ENCODE measurements around the gene MLLT10.

The MLLT10 gene

DNA sequence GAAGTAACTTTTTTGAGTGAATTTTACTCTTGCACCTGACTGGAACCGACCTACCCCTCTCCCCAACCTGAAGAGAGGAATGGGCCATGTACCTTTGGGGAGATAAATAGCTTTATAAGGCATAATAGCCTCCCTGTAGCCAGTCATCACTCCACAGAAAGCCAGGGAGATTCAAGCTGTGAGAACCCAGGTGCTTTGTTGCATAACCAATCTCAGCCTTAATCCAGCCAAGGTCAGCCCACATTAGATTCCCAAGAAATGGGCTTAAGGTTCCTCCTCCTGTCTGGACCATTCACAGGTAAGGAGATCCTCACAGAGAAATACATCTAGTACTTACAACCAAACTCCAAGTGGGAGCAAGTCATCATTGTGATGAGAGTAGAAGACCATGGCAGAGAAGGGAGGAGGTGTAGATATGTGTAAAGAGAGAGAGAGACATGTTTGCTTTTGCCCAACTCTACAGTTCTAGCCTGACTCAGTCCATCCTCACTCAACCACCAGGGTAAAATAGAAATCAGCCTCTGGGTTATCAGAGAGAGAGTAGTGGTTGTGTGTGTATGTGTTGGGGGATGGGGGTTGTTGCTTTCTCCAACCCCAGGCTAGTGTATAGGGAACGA, 32.2 kb upstream of the MLLT10 start:
- DNase-seq (ENCODE audit: low read depth), result no peak

DNA sequence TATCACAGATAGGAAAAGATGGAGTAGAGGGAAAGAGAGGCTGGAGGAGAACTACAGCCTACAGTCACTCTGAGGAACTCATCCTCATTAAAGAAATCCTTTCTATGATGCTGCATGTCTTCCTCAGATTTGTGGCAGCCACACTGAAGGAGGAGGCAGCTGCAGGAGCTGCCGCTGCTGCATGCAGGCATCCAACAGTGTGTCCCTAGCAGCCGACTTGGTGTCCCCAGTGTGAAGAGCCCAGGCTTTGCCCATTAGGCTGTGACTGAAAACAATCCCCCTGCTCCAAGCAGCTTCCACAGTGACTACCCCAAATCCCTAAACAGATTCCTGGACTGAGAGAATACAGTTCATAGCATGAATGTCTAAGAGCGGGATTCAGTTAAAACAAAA, 31.7 kb upstream of the MLLT10 start:
- no peak for DNase-seq (ENCODE audit: low read depth)

DNA sequence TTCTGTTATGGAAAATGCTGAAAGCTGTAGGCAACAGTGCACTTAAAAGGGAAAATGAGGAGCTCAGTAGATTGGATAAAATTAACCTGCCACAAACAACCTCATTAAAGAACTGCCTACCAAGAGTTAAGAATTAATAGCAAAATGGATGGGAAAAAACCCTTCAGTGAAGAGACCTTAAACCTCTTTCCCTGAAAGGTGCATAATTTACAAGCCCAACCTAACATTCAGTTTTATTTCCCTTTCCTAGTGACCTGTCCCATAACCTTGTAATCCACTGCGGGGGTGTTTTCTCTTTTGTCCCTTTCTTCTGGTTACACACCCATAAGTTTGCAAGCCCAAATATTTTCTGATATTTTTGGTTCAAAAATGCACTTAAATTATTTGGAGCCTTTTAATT, 30.5 kb upstream of the MLLT10 start:
- no peak for DNase-seq (ENCODE audit: low read depth)

DNA sequence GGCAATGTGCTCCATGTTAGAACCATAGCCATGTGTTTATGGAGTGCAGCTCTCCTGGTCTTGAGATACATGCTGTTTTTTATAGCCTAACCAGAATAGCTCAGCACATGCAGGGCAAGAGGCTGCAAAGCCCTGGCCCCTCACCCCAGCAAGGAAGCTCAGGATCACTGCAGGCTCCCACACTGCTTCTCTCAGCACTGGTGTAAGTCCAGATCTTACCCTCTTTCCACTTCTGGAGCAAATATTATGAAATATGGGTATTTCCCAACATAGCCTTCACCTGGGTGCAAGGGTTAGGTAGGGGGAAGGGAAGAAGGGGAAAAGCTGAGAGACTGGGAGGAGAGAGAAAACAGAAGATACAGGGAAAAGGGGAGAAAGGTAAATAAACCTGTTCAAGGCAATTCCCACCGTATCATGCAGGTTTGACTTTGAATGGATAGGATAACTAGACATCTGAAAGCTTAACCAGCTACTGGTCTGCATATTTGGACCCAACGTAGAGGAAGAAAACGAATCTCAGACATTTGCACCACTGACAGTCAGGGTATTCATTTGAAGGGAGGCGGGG, 28.2 kb upstream of the MLLT10 start:
- DNase-seq (ENCODE audit: low read depth), result no peak

DNA sequence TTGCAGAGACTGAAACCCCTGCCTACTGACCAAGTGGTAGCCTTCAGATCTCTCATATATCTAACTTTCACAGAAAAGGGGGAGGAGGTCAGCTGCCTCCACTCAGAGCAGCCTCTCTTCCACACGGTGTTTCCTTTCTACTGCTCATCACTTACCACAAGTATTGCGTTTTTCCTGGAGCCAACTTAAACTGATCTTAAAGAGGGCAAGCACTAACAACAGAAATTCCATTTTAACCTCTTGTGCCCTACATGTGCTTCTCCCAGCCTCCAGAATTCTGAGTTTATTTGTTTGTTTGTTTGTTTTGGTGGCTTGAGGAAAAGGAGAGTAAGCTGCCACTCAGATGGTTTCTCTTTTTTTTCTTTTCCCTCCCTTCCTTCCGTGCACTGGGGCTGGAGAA, 27.7 kb upstream of the MLLT10 start:
- no peak for DNase-seq (ENCODE audit: low read depth)

DNA sequence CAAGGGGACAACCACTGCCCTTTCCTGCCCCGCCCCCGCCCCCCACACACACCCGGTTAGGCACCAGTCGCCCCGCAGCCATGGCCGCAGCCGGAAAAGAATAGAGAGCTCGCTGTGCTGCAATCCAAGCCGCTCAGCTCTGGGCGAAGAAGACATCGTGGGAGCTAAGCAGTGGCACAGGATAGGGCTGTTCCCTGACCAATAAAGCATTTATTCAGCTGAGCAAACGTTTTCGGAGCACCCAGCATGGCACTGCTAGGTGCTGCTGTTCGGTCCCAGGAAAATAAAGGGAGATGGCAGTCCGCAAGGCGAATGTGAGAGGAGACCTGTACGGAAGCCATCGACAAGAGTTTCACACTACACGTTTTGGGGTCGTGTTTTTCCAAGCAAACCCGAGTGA, 26.9 kb upstream of the MLLT10 start:
- DNase-seq (ENCODE audit: low read depth), result no peak

DNA sequence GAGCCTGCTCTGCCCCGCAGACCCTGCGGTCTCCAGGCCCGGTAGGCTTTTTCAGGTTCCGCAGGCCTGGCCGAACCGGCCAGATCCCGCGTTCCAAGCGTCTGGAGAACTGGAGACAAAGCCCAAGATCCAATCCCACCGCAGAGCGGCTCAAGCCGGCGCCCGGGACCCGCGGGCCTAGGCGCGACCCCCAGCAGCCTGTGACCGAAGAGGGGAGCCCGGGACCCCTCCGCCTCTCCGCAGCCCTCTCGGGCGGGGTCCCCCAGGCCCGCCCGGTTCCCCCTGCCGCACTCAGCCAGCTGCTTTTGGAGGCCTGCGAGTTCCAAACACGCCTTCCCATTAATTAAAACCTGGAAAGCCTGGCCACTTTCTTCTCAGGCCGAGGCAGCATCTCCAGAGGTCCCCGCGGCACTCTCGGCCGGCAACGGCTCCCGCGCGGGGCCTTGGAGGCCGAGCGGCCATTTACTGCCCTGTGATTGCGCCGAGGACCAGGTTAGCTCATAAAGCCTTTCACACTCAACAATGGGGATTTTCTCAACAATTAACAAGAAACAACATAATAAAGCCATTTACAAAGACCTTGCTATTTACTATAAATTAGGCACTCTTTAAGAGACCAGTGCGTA, 25.2 kb upstream of the MLLT10 start:
- DNase-seq (ENCODE audit: low read depth), result no peak

DNA sequence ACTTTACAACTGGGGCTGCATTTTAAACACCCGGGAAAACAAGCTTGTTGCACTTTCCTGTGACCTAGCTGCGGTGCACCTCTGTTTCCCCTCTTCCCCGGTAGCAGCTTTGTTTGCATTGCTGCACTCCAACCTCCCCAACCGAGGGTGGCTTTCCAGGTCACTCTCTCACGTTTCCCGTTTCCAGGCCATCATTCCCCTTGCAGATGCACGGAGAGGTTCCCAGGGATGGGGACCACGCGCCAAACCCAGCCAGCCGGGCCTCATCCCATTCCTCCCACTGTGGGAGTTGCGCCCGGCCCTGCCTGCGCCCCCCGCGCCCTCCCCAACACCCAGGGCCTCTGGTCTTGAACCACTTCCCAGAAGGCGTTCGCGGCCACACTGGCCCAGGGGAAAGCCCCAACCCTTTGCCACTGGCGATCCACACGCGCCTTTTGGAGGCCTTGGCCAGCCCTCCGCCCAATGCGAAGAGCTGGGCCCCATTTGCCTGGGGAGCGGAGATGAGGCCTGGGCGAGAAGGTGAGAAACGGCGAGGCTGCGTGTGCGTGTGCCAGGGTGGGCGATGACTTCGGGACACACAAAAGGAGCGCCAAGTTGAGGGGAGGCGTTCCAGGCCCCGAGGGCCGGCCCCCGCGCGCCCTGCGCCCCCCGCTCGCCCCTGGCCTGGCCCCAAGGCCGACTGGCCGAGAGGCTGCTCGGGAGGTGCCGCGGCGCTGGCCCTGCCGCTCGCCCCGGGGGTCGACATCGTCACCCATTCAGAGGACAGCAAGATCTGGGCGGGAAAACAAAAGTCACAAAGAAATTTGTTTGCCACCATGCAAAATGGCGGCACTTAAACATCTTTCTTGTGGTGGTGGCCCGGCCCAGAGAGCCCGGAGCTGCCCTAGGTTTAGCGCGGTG, 24.4 kb upstream of the MLLT10 start:
- DNase-seq (ENCODE audit: low read depth), result no peak

DNA sequence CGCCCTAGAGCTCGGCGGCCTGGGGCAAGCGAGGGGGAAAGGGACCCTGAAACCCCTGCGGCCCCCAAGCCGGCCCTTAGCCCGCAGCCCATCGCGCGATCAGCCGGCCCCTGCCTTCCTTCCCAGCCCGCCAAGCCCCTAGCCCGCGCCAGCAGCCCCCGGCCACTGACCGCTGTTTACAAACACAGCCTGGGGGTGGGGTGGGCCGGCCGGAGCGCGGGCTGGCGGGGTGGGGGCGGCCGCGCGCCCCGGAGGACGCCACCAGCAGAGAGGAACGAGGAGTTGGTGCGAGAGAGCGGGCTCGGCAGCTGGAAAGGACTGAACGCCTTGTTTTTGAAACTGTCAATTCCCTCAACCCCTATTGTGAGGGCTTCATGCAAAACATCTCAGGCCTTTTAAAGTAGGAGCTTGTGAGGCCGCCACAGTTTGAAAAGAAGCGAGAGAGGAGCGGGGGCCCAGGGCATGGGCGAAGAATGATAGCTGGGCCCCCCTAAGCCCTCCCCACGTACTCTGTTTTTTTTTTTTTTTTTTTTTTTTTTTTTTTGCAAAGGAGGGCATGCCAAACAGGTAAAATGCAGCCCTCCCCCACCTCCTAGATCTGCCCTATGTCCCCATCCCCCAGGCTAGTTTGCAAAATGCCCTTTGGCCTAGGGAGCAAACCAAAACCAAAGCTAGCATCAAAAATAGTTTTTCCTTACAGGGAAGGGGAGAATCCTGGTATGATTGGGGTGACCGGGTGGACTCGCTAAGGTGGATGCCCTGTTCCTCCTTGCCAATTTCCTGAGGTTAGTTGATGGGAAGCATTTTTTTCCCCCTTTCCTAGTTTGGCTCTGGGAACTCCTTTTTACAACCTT, 23.6 kb upstream of the MLLT10 start:
- DNase-seq (ENCODE audit: low read depth), result no peak

DNA sequence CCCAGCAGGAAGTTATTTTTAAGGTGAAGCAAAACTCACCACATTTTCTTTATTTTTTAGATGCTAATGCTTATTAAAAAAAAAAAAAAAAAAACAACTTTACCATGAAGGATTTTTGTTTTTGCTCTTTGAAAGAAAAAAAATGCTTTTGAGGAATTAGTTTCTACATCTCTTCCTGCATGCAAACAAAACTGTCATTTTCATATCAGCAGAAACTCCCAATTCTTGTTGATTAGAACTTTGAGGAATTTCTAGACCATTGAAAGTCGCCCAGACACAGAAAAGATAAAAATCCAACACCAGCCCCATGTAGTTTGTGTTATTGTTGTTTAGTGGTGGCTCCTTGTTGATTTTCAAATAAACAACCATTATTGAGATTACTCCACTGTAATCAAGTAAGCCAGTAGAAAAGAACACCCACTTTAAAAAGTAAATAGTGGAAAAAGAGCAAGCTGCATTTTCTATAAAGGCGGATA, 22.9 kb upstream of the MLLT10 start:
- no peak for DNase-seq (ENCODE audit: low read depth)

DNA sequence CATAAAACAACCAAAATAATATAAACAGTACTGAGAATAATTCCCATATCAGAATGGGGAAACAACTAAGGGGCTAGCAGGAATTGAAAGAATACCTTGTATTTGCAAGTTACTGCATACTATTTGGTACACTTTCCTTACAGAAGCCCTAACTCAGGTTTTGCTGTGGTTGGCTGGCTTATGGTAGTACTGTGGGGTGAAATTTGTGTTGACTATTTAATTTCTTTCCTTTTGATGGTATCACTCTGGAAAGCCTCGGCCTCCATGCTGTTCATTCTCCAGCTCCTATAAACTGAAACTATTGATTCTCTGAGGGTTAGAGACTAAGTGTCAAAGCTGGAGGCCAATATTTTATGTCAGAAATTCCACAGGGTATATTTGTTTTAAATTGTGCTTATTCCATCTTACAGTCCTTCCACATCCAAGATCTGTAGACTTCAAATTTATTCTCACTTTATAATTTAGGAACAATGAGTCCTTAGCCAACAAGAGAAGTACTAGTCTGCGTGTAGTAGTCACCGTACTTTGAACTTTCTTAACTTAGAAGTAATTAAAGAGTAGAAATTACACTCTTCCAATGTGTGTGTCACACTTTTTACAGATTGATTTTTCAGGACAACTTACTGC, 22.0 kb upstream of the MLLT10 start:
- no peak for DNase-seq (ENCODE audit: low read depth)

DNA sequence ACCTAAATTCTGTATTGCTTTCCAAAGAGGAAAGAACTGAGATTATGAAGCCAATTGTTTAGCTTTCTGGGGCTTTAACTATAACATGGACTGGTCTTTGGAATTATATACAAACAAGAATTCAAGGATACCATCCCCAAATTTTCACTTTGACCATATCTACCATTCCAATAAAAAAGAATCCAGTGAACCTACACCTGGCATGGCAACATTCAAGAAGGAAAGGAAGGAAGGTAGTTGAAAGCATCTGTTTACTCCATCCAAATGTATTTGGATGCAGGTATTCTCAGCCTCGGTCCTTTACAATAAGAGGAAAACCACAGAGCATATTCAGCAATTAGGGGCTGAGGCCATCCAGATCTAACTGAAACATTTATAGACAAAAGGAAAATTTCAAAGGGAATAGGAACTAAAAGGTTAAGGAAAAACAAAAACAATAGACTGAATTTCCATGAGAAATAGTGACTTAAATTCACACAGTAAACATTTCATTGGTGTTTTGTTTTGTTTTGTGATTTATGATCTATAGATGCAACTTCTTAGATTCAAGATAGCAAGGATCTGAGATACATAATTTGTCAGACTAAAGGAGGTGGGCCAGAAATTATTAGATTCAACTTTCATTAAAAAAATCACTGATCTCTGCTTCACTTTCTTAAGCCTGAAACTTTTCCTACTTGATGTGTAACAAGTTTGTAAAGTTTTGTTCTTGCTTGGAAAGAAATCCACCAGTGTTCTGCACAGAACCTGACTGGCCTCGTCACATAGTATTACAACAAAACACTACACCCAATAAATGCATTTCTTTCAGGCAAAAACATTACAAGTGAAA, 21.2 kb upstream of the MLLT10 start:
- no peak for DNase-seq (ENCODE audit: low read depth)

DNA sequence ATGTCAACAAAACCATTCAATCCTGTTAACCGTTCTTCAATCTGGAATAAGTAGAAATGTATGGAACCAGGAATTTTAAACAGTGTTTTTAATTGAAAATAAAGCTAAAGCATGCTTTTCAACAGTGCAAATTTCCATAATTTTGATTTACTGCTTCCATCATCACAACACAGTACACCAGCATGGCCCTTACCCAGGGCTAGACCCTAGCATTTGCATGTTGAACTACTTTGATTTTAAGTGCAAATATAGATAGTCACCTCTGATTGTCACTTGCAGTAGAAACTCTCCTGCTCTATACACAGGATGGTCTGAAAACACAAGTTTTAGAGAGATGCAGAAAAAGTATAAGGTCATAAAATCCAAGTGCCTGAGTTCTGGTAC, 20.6 kb upstream of the MLLT10 start:
- no peak for DNase-seq (ENCODE audit: low read depth)

DNA sequence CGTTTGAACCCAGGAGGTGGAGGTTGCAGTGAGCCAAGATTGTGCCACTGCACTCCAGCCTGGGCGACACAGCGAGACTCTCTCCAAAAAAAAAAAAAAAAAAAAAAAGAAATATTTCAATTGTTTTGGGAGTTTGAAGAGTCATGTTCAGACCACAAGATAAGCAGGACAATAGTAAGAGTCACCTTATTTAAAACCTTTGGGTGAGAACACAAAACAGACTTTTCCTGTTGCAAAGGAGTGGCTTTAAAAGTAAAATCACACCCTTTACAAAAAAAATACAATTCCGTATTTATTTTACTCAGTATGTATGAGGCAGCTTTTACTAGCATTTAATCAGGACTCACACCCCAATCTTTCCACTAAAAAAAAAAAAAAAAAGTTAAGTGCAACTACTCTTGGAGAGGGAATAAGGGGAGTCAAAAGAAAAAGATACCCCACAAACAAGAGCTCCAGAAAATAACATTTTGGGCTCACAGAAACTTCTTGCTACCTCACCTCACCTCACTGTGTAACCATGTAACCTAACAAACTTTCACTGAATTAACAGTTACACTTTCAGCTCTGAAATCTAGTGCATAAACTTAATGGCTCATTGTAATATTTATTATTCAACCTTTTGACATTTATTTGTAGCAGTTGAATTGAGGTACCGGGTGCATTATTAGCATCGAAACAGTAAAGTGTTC, 19.8 kb upstream of the MLLT10 start:
- no peak for DNase-seq (ENCODE audit: low read depth)

DNA sequence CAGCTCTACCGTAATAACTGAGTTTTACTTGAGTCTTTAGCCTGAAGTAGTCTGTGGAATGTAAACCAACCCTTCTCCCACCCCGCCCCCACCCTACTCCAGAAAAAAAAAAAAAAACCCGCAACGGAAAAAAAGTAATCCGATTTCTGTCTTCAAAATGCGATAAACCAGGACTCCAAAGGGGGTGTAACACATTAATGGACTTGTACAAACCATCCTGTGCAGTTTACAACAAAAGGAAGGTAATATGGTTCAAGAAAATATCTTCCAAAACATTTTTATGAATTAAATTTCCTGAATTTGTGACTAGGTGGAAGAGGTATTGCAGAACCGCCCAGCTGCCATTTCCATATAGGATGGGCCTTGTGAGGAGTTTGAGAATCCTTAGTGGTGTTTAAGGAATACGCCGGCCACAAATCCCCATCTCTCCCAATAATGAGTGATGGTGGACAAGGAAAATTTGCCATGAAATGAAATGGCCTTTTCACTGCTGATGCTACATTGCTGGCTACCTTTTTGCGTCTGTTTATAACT, 19.1 kb upstream of the MLLT10 start:
- no peak for DNase-seq (ENCODE audit: low read depth)

DNA sequence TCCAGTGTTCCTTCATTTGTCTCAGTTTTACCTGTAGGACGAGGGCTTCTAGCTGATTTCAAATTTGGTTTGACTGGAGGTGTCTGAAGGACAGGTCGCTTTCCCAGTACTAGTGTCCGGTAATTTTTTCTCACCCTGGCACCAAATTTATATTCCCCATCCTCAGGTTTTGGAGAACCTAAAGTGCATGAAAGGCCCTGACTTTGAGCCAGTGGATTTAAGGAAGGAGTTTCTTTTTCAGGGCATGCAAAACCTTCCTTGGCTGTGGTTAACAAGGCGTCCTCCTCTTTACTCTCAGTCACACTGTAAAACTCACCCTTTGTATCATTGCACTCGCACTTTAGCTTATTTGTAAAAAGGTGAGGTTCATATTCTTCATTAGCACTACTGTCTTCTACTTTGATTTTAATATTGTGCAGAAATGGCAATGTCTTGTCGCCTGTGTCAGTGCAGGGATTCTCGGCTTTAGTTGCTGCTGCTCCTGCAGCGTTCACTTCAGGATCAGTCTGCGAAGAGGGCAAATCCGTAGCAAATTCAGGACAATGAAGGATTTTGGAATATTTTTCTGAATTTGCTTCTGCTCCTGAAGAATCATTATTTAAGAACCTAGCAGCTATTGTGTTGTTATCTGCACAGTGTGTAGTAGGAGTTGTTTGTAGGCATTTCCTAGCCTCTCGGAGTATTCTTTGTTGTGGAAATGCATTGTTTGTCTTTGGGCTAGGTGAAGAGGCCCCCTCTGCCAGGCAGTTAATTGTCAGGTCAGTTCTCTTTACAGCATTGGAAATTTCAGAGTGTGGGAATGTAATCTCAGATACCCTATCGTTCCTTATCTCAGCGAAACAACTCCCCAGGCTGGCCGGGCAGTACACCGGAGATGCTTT, 18.4 kb upstream of the MLLT10 start:
- no peak for DNase-seq (ENCODE audit: low read depth)

DNA sequence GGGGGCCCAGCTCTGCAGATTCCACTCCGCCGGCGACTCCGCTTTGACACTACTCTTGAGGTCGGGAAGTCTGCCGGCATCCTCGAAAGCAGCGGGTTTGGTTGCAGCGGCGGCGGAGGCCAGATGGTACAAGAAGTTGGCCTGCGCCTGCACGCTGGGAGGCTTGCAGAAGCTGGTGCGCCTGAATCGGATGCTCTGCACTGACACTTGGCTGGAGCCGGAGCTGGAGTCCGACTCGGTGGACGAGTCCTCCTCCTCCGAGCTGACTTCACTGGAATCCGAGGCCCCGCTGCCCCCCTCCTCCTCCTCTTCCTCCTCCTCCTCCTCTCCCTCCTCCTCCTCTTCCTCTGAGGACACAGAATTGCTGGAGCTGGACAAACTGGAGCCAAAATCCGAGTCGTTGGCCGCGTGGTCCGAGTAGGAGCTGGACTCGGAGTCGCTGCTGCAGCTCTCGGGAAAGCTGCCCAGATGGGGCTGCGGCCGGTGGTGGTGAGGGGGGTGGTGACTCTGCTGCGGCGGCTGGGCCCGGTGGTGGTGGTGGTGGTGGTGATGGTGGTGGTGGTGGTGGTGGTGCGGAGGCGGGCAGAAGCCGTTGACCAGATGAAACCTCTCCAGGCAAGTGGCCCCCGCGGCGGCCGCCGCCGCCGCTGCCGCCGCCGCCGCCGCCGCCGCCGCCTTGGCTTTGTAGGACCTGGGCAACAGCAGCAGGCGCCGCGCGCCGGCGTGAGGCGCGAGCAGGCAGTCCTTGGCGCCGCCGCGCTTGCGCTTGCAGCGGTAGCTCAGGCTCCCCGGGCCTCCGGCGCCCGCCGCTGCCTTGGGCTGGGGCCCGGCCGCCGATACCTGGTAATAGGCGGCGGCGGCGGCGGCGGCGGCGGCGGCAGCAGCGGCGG, 17.5 kb upstream of the MLLT10 start:
- no peak for DNase-seq (ENCODE audit: low read depth)

Measured in stimulated activated CD8-positive, alpha-beta memory T cell treated with anti-CD3 and anti-CD28 coated beads, Interleukin-12 subunit alpha, Interleukin-12 subunit beta, amount 100 ng/mL, for 4 hours (primary cell).